ENCODE measurements around the gene NHEJ1. TPM values are rescaled to one million over a fixed set of nuclear protein-coding genes. Genes with fewer than 3 reads are reported as not detected.

Gene NHEJ1
- total RNA-seq, 1 experiment from 2014 or later: 20.8 TPM

DNA sequence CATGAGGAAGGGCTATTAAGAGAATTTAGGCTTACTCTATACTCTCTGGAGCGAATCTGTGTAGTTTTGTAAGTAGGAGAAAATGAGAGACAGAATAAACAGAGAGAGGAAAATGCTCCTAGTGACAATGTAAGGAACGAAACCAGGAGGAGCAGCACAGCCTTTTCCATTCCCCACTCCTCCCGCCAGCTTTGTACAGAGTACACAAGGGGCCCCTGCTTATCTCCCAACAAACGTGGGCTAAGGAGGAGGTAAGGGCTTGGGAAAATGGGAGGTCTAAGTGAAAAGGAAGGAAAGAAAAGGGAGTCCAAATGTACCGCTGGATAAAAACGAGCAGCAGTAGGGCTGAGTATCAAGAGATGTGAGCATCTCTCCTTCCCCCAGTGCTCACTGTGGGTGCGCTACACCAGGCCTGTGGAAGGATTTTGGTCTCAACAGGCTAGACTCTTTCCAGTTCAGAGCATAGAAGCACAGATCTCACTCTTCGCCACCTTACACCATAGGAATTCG lies 87.8 kb downstream of the NHEJ1 start:
- Histone ChIP-seq H3K18ac (ENCODE audit: insufficient read length, low read depth, low read length) (no peak overlapping the region), H3K27me3 (ENCODE audit: insufficient read depth, low read length) (no peaks in the 10 kb centered on the region), H2BK20ac (ENCODE audit: low read depth, low read length, poor library complexity, severe bottlenecking) (no peak overlapping the region), H3K14ac (ENCODE audit: insufficient read depth, low read length) (no peak overlapping the region), H2BK5ac (ENCODE audit: insufficient read length, low read length) (no peak overlapping the region), H3K4ac (ENCODE audit: low read depth, low read length) (no peak overlapping the region), H3K79me1 (ENCODE audit: insufficient read depth, low read depth, low read length, poor library complexity, severe bottlenecking) (no peaks in the 10 kb centered on the region), H3K23me2 (ENCODE audit: insufficient read length, low read depth, low read length, poor library complexity, severe bottlenecking) (no peaks in the 10 kb centered on the region), H4K5ac (ENCODE audit: insufficient read length, low read depth, low read length) (no peak overlapping the region), H3K4me2 (ENCODE audit: insufficient read depth, insufficient read length, low read length) (no peak overlapping the region), H4K8ac (replicated peaks; ENCODE audit: insufficient read length, low read depth, low read length) (no peak overlapping the region), H3K9me3 (ENCODE audit: control insufficient read depth, low read depth, low read length) (no peaks in the 10 kb centered on the region), H3K56ac (ENCODE audit: insufficient read length, low read depth, low read length) (no peak overlapping the region), H3K27ac (ENCODE audit: insufficient read length, low read depth, low read length) (no peak overlapping the region), H3K9ac (ENCODE audit: extremely low read depth, insufficient read length, low read length) (no peak overlapping the region), H2BK12ac (ENCODE audit: insufficient read length, low read depth, low read length) (no peak overlapping the region), H3T11ph (ENCODE audit: low read length) (no peak overlapping the region), H3K4me1 (ENCODE audit: insufficient read depth, low read length) (no peaks in the 10 kb centered on the region), H2BK15ac (ENCODE audit: low read depth, low read length) (no peak overlapping the region), H2AFZ (ENCODE audit: low read length) (no peak overlapping the region), H4K20me1 (ENCODE audit: control insufficient read depth, insufficient read depth, insufficient read length) (no peaks in the 10 kb centered on the region), H2BK120ac (ENCODE audit: low read depth, low read length, poor library complexity, severe bottlenecking) (no peak overlapping the region), H3K79me2 (ENCODE audit: insufficient read depth, low read length) (no peaks in the 10 kb centered on the region), H3K23ac (ENCODE audit: insufficient read length, low read depth, low read length) (no peak overlapping the region), H2AK5ac (ENCODE audit: insufficient read length, low read length) (no peak overlapping the region), H4K91ac (ENCODE audit: insufficient read length, low read depth, low read length) (no peak overlapping the region)
- H3K4me1 Mint-ChIP-seq: peaks cover 5 to 7% of the 10 kb centered on the region in 2 experiments
- no peak overlapping the region for H3K4me3 Mint-ChIP-seq
- DNase-seq: no peak
- peaks cover 0 to 18% (median 0%) of the 10 kb centered on the region in 3 experiments; a peak in 3 of 7 replicates for H3K36me3 Mint-ChIP-seq (ENCODE audit: insufficient read depth in 1 of 3, low read depth in 3 of 3)
- no peak overlapping the region; a peak in 1 of 7 replicates for H3K27ac Mint-ChIP-seq
- TF ChIP-seq, protein P1, sequence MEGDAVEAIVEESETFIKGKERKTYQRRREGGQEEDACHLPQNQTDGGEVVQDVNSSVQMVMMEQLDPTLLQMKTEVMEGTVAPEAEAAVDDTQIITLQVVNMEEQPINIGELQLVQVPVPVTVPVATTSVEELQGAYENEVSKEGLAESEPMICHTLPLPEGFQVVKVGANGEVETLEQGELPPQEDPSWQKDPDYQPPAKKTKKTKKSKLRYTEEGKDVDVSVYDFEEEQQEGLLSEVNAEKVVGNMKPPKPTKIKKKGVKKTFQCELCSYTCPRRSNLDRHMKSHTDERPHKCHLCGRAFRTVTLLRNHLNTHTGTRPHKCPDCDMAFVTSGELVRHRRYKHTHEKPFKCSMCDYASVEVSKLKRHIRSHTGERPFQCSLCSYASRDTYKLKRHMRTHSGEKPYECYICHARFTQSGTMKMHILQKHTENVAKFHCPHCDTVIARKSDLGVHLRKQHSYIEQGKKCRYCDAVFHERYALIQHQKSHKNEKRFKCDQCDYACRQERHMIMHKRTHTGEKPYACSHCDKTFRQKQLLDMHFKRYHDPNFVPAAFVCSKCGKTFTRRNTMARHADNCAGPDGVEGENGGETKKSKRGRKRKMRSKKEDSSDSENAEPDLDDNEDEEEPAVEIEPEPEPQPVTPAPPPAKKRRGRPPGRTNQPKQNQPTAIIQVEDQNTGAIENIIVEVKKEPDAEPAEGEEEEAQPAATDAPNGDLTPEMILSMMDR (conservative IDR thresholded peaks at IDR 0.05): no peak
- no peaks in the 10 kb centered on the region for H3K9me3 Mint-ChIP-seq
- H3K27me3 Mint-ChIP-seq (ENCODE audit: low read depth): peaks cover 2% of the 10 kb centered on the region
- WGBS (ENCODE audit: extremely low coverage, insufficient read length, low lambda C conversion rate): no CpG with 5 or more reads among the region's 9 CpGs

Data from H9 (cell line).